PC-9 (cell line): ENCODE results near the gene STK40.

Experiments
- CTCF ChIP-seq: fragments of 200-600 bp; sonication (generic); conservative IDR thresholded peaks from 2 replicates; pipeline ENCODE4 v1.6.1; 2017; ENCODE audit warnings: mixed run types, antibody characterized with exemption, mild to moderate bottlenecking, moderate library complexity
- EZH2 ChIP-seq: fragments of 200-600 bp; sonication (generic); IDR thresholded peaks from 2 replicates; pipeline ENCODE4 v1.8.0; 2017; ENCODE audit warnings: antibody characterized with exemption, low read depth

GRCh38 chr1:36301220-36301619 lies 84.5 kb downstream of the STK40 start:
- no peak for TF ChIP-seq CTCF
- TF ChIP-seq EZH2: no peak
